ENCODE measurements around the gene MTAP. TPM values are rescaled to one million over a fixed set of nuclear protein-coding genes. Genes with fewer than 3 reads are reported as not detected.

MTAP gene
- total and polyA plus RNA-seq, 9 of the 15 experiments (the other 6 are each of a cell fraction or from before 2014, with no cell fraction given), result 0.07 TPM; not detected in 8

GRCh38 chr9:21796768-21797167 lies 5.7 kb upstream of the MTAP start:
- no peak overlapping the region for H3K4me2 ChIP-seq (ENCODE audit: insufficient read depth, low read length)
- DNase-seq (ENCODE audit: extremely low read depth in 1 of 4, low spot score in 3 of 4), result no peak
- BruUV-seq (replicated peaks), result no TSS peak
- in situ Hi-C loops (cut with MboI) (no loop called here), intact Hi-C loops (cut with micrococcal nuclease) (no loop called here)
- H3K36me3 ChIP-seq (ENCODE audit: control insufficient read depth, insufficient read depth, low read length), result no peaks in the 10 kb centered on the region
- H3K9me3 ChIP-seq (replicated peaks; ENCODE audit: control insufficient read depth, insufficient read depth, low read depth, low read length), result no peaks in the 10 kb centered on the region
- FAIRE-seq, result no peak
- no peak overlapping the region for H3K27ac ChIP-seq (ENCODE audit: extremely low read depth, low read depth, low read length)
- no peaks in the 10 kb centered on the region for H3K9me1 ChIP-seq (ENCODE audit: control insufficient read depth, insufficient read depth, low read length)
- ATAC-seq, result no peak
- TF ChIP-seq PATZ1 (CRISPR knock-in tag; IDR thresholded peaks at IDR 0.05; ENCODE audit: borderline replicate concordance) (no peak), ZHX1 (conservative IDR thresholded peaks at IDR 0.05; ENCODE audit: low read length) (no peak), ZNF277 (CRISPR knock-in tag; IDR thresholded peaks at IDR 0.05; ENCODE audit: borderline replicate concordance) (no peak), MEF2A (IDR thresholded peaks at IDR 0.05; ENCODE audit: control insufficient read depth, low read depth, low read length) (no peak), HDAC2 (IDR thresholded peaks at IDR 0.05) (no peak), RCOR1 (IDR thresholded peaks at IDR 0.05; ENCODE audit: borderline replicate concordance in 1 of 2, low read depth in 2 of 2, low read length in 2 of 2) (no peak), SREBF1 (IDR thresholded peaks at IDR 0.05; ENCODE audit: borderline replicate concordance, low read depth, low read length) (no peak), MLLT1 (IDR thresholded peaks at IDR 0.05) (no peak), GTF2F1 (IDR thresholded peaks at IDR 0.05; ENCODE audit: low read depth, low read length) (no peak), PHF8 (IDR thresholded peaks at IDR 0.05; ENCODE audit: borderline replicate concordance, low read length) (no peak), PHTF2 (CRISPR knock-in tag; IDR thresholded peaks at IDR 0.05) (no peak), FOXK2 (conservative IDR thresholded peaks at IDR 0.05 in 1 of 2, IDR thresholded peaks at IDR 0.05 in 1 of 2; ENCODE audit: low read depth in 2 of 2) (no peak)
- no peak overlapping the region for H3K9ac ChIP-seq (ENCODE audit: insufficient read depth in 1 of 2, low read depth in 2 of 2, low read length in 2 of 2)
- WGBS (ENCODE audit: insufficient coverage, low coverage, missing lambda C conversion rate), result no CpG with 5 or more reads among the region's 3 CpGs
- H3K79me2 ChIP-seq (ENCODE audit: control insufficient read depth, insufficient read depth, low read length), result no peaks in the 10 kb centered on the region
- no peaks in the 10 kb centered on the region for H3K27me3 ChIP-seq (ENCODE audit: control insufficient read depth in 2 of 2, insufficient read depth in 2 of 2, low read length in 2 of 2)
- no peaks in the 10 kb centered on the region for H4K20me1 ChIP-seq (replicated peaks; ENCODE audit: control insufficient read depth, insufficient read depth, low read length)
- CTCF ChIA-PET (ENCODE audit: low intra/inter-chr PET ratio), result no interaction called here
- H3K4me3 ChIP-seq, result no peak overlapping the region
- H2AFZ ChIP-seq (ENCODE audit: low read depth, low read length), result no peak overlapping the region
- POLR2A ChIA-PET, result no interaction called here
- H3K4me1 ChIP-seq (replicated peaks in 1 of 2; ENCODE audit: control insufficient read depth in 2 of 2, insufficient read depth in 2 of 2, low read length in 2 of 2), result no peaks in the 10 kb centered on the region
